ENCODE results near the gene CELSR1.

DNA sequence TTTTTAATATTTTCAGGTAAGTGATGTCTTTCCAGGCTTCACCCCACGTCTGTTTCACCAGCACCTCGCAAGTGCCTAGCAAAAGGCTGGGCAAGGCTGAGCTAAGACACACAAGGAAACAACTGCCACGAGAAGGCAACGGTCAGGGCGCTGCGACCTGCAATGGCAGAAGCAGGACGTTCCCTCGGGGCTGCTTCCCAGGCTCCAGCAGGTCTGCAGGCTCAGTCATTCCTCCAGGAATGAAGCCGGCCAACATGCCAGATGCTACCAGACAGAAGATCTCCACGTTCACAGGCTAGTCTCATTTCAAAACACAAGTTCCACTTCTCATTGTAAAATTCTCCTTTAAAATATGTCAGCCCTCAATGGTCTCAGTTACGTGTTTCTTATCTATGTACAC, 45.5 kb downstream of the CELSR1 start:
- no peak for TF ChIP-seq POLR2A (IDR thresholded peaks at IDR 0.05)
- TF ChIP-seq, protein P1, sequence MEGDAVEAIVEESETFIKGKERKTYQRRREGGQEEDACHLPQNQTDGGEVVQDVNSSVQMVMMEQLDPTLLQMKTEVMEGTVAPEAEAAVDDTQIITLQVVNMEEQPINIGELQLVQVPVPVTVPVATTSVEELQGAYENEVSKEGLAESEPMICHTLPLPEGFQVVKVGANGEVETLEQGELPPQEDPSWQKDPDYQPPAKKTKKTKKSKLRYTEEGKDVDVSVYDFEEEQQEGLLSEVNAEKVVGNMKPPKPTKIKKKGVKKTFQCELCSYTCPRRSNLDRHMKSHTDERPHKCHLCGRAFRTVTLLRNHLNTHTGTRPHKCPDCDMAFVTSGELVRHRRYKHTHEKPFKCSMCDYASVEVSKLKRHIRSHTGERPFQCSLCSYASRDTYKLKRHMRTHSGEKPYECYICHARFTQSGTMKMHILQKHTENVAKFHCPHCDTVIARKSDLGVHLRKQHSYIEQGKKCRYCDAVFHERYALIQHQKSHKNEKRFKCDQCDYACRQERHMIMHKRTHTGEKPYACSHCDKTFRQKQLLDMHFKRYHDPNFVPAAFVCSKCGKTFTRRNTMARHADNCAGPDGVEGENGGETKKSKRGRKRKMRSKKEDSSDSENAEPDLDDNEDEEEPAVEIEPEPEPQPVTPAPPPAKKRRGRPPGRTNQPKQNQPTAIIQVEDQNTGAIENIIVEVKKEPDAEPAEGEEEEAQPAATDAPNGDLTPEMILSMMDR (IDR thresholded peaks at IDR 0.05), result no peak
- TF ChIP-seq POLR2AphosphoS5 (IDR thresholded peaks at IDR 0.05), result no peak
